ENCODE measurements around the gene GRM4. TPM values are rescaled to one million over a fixed set of nuclear protein-coding genes. Genes with fewer than 3 reads are reported as not detected.

GRM4 gene
- total RNA-seq, 1 experiment from 2014 or later: not detected

DNA sequence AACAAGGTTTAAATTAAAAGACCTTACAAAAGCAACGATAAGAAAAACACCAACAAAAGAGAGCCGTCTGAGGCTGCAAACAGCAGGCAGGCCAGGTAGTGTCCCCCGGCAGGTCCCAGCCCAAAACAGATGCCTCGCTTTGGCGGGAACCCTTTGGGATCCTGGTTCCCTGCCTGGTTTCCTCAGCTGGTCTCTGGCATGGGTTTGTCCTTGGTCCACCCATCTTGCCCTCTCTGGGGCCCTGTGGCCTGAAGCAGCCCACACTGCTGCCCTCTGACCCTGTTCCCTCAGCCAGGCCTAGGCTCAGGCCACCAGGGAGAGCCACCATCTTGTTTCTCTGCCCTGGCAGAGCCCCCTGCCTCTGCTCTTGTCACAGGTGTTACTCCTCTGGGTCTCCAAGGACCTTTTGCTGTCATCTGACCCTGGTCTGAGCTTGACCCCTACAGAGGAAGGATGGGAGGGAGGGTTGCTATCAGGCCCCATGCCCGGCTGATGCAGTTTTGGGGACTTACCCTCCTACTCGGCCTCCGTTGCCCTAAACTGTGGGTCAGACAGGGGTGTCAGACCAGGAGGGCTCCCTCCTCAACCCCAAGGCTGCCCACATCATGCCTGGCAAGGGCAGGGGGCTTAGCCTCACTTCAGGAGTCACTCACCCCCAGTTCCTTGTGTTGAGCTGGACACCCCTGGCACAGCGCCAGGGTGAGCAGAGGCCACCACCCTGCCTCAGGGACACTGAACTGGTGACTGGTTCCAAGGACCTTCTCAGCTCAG is 30.6 kb upstream of the GRM4 start:
- ATAC-seq (no peak), DNase-seq (no peak)
- no peaks in the 10 kb centered on the region for H3K9me3 ChIP-seq (ENCODE audit: low read length)
- H3K4me2 ChIP-seq (ENCODE audit: low read length): no peak overlapping the region
- no peaks in the 10 kb centered on the region for H4K20me1 ChIP-seq (ENCODE audit: low read length)
- intact Hi-C loops (cut with micrococcal nuclease): no loop called here
- ChIA-PET CTCF (no interaction called here), POLR2A (ENCODE audit: unreplicated experiment) (no interaction called here)
- H3K27ac ChIP-seq (ENCODE audit: low read length): no peak overlapping the region
- H3K4me1 ChIP-seq (ENCODE audit: insufficient read depth, low read length): peaks cover 8% of the 10 kb centered on the region; the same call in 1 of the 2 replicates
- H3K36me3 ChIP-seq (ENCODE audit: low read depth, low read length): no peaks in the 10 kb centered on the region
- H3K79me2 ChIP-seq (ENCODE audit: low read length): no peaks in the 10 kb centered on the region
- no peak overlapping the region for H3K9ac ChIP-seq (ENCODE audit: low read length)
- no peak for TF ChIP-seq EZH2 (IDR thresholded peaks at IDR 0.05; ENCODE audit: low read length, unreplicated experiment)
- TF ChIP-seq, protein P1, sequence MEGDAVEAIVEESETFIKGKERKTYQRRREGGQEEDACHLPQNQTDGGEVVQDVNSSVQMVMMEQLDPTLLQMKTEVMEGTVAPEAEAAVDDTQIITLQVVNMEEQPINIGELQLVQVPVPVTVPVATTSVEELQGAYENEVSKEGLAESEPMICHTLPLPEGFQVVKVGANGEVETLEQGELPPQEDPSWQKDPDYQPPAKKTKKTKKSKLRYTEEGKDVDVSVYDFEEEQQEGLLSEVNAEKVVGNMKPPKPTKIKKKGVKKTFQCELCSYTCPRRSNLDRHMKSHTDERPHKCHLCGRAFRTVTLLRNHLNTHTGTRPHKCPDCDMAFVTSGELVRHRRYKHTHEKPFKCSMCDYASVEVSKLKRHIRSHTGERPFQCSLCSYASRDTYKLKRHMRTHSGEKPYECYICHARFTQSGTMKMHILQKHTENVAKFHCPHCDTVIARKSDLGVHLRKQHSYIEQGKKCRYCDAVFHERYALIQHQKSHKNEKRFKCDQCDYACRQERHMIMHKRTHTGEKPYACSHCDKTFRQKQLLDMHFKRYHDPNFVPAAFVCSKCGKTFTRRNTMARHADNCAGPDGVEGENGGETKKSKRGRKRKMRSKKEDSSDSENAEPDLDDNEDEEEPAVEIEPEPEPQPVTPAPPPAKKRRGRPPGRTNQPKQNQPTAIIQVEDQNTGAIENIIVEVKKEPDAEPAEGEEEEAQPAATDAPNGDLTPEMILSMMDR (conservative IDR thresholded peaks at IDR 0.05; ENCODE audit: low read depth, low read length): no peak
- TF ChIP-seq EZH2phosphoT487 (IDR thresholded peaks at IDR 0.05; ENCODE audit: borderline replicate concordance, low read length): no peak
- H3K27me3 ChIP-seq (ENCODE audit: low read length): no peaks in the 10 kb centered on the region
- H3K9me2 ChIP-seq (replicated peaks; ENCODE audit: low read length): no peaks in the 10 kb centered on the region
- H2AFZ ChIP-seq (ENCODE audit: low read length): no peak overlapping the region
- H3F3A ChIP-seq (ENCODE audit: low read length, unreplicated experiment): no peaks in the 10 kb centered on the region
- no TSS peak for BruUV-seq (replicated peaks)
- no peak overlapping the region for H3K4me3 ChIP-seq (ENCODE audit: low read length)

DNA sequence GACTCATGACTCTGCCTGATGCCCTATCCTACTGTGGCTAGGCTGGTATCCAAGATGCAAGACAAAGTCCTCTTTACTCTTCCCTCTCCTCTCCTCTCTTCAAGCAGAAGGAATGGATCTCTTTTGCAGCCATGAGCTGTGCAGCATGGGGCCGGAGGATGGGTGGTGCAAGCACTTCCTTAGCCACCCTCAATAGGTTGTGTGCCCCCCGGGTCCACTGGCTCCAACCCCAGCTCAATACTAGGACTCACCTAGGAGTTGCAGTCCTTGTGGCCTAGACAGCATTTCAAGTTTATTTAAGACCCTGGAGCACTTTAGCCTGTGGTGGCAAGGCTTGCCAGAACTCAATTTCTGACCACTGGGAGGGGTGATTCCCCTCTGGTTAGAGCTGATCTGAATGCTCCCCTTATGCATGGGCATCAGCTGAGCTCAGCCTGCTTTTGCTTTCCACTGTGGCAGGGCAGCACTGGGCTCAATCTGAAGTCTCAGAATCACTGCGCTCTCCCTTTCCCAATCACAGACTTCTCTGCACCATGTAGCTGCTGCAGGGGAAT is 29.0 kb upstream of the GRM4 start:
- H3K4me1 ChIP-seq (ENCODE audit: insufficient read depth, low read length): peaks cover 3% of the 10 kb centered on the region; the same call in 1 of the 2 replicates
- H3K27ac ChIP-seq (ENCODE audit: low read length): no peak overlapping the region
- no peak overlapping the region for H3K4me3 ChIP-seq (ENCODE audit: low read length)
- no peak overlapping the region for H3K4me2 ChIP-seq (ENCODE audit: low read length)
- TF ChIP-seq, protein P1 (conservative IDR thresholded peaks at IDR 0.05; ENCODE audit: low read depth, low read length): no peak
- TF ChIP-seq EZH2phosphoT487 (IDR thresholded peaks at IDR 0.05; ENCODE audit: borderline replicate concordance, low read length): no peak
- no peak for TF ChIP-seq EZH2 (IDR thresholded peaks at IDR 0.05; ENCODE audit: low read length, unreplicated experiment)
- H3K9me2 ChIP-seq (replicated peaks; ENCODE audit: low read length): no peaks in the 10 kb centered on the region
- H3K9ac ChIP-seq (ENCODE audit: low read length): no peak overlapping the region
- no peaks in the 10 kb centered on the region for H3K36me3 ChIP-seq (ENCODE audit: low read depth, low read length)
- no peaks in the 10 kb centered on the region for H3F3A ChIP-seq (ENCODE audit: low read length, unreplicated experiment)
- ATAC-seq: no peak
- DNase-seq: no peak
- intact Hi-C loops (cut with micrococcal nuclease): no loop called here
- no TSS peak for BruUV-seq (replicated peaks)
- no peaks in the 10 kb centered on the region for H3K27me3 ChIP-seq (ENCODE audit: low read length)
- POLR2A ChIA-PET (ENCODE audit: unreplicated experiment): no interaction called here
- H3K79me2 ChIP-seq (ENCODE audit: low read length): no peaks in the 10 kb centered on the region
- no peak overlapping the region for H2AFZ ChIP-seq (ENCODE audit: low read length)
- H4K20me1 ChIP-seq (ENCODE audit: low read length): no peaks in the 10 kb centered on the region
- no peaks in the 10 kb centered on the region for H3K9me3 ChIP-seq (ENCODE audit: low read length)
- CTCF ChIA-PET: no interaction called here
